ENCODE results near the gene EDIL3. TPM values are rescaled to one million over a fixed set of nuclear protein-coding genes. Genes with fewer than 3 reads are reported as not detected.

EDIL3 gene
- total and polyA plus RNA-seq, 2 donors (not counting 3 experiments of a cell fraction or from before 2014, with no cell fraction given): 9.1 to 28.8 TPM

DNA sequence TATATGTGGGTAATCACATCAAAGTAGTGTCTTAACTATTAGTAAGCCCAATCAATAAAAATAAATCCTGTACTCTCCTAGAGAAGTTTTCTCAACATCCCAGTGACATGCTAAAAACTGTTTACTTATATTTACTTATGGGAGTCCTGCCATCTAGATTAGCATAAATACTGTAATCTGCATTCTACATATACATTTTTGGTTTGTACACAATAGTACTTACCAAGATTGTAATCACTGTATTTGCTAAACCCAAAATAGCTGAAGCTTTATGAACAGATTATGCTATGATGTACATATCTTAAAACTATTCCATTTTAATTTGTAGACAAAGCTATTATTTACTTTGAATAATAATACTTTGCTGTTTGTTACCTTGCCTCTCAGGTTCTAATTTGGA, 105.4 kb downstream of the EDIL3 start:
- Histone ChIP-seq H3K27me3 (ENCODE audit: control insufficient read depth in 2 of 2, insufficient read depth in 2 of 2, low read length in 2 of 2) (no peaks in the 10 kb centered on the region), H3K9me1 (replicated peaks; ENCODE audit: control insufficient read depth, extremely low read depth, insufficient read depth, low read length) (no peaks in the 10 kb centered on the region), H3K4me2 (ENCODE audit: insufficient read depth, low read length) (no peak overlapping the region), H2AFZ (ENCODE audit: low read depth, low read length) (no peak overlapping the region), H3K9me3 (replicated peaks; ENCODE audit: control insufficient read depth, insufficient read depth, low read length) (no peaks in the 10 kb centered on the region), H4K20me1 (replicated peaks; ENCODE audit: control insufficient read depth, extremely low read depth, insufficient read depth, low read length) (no peaks in the 10 kb centered on the region), H3K4me1 (ENCODE audit: control insufficient read depth, extremely low read depth, insufficient read depth, low read length) (no peaks in the 10 kb centered on the region), H3K4me3 (replicated peaks in 1 of 3; ENCODE audit: insufficient read depth in 1 of 3, low read depth in 1 of 3, low read length in 3 of 3) (no peak overlapping the region), H3K27ac (ENCODE audit: insufficient read depth, low read depth, low read length) (no peak overlapping the region), H3K79me2 (ENCODE audit: control insufficient read depth, insufficient read depth, low read length) (no peaks in the 10 kb centered on the region), H3K9ac (replicated peaks; ENCODE audit: extremely low read depth, insufficient read depth, low read length) (no peak overlapping the region), H3K36me3 (ENCODE audit: control insufficient read depth in 2 of 2, extremely low read depth in 1 of 2, insufficient read depth in 2 of 2, low read length in 2 of 2) (no peaks in the 10 kb centered on the region)
- BruUV-seq (replicated peaks): no TSS peak
- DNase-seq (ENCODE audit: low read depth, low spot score) (no peak), FAIRE-seq (no peak)
- dilution Hi-C loops (cut with MboI; ENCODE audit: extremely low pct_ligation_motif_present, low sequenced_read_pairs): no loop called here
- ChIA-PET CTCF (no interaction called here), POLR2A (no interaction called here)
- TF ChIP-seq POLR2A (IDR thresholded peaks at IDR 0.05; ENCODE audit: low read depth, low read length) (no peak), GATA2 (IDR thresholded peaks at IDR 0.05; ENCODE audit: insufficient read depth, insufficient read length, low read depth, low read length) (no peak), JUN (IDR thresholded peaks at IDR 0.05; ENCODE audit: borderline replicate concordance, insufficient read depth, insufficient read length, low read depth) (no peak), EZH2 (IDR thresholded peaks at IDR 0.05; ENCODE audit: borderline replicate concordance, low read depth, low read length, severe bottlenecking) (no peak)
- TF ChIP-seq, protein P1, sequence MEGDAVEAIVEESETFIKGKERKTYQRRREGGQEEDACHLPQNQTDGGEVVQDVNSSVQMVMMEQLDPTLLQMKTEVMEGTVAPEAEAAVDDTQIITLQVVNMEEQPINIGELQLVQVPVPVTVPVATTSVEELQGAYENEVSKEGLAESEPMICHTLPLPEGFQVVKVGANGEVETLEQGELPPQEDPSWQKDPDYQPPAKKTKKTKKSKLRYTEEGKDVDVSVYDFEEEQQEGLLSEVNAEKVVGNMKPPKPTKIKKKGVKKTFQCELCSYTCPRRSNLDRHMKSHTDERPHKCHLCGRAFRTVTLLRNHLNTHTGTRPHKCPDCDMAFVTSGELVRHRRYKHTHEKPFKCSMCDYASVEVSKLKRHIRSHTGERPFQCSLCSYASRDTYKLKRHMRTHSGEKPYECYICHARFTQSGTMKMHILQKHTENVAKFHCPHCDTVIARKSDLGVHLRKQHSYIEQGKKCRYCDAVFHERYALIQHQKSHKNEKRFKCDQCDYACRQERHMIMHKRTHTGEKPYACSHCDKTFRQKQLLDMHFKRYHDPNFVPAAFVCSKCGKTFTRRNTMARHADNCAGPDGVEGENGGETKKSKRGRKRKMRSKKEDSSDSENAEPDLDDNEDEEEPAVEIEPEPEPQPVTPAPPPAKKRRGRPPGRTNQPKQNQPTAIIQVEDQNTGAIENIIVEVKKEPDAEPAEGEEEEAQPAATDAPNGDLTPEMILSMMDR (IDR thresholded peaks at IDR 0.05; ENCODE audit: extremely low read depth in 1 of 2, insufficient read depth in 1 of 2, low read depth in 1 of 2, low read length in 2 of 2): no peak
- intact Hi-C loops (cut with micrococcal nuclease): loop anchor here (10.0 kb wide), 1 partner anchor 766 kb away; no protein-coding TSS in a partner anchor

DNA sequence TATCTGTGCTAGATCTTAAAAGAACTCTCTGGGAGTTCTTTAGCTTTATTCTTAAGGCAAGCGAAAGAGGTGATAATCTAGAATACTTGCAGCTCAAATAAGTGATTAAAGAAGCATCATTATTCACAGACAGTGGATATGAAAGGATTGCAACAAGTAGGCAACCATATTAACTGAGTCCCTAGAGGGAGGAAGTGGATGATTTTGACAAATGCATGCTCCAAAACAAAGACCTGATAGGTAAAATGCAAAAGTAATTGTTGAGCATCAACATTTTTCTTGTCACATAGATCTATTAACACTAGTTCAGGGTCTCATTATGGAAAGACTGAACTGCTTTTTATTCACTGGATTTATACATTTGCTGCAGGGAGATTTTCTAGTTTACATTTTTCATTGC, 109.1 kb downstream of the EDIL3 start:
- dilution Hi-C loops (cut with MboI; ENCODE audit: extremely low pct_ligation_motif_present, low sequenced_read_pairs) (no loop called here), intact Hi-C loops (cut with micrococcal nuclease) (loop anchor here (1.0 to 10.0 kb wide), 4 partner anchors 109 to 769 kb away; partner anchors contain the start of gene EDIL3)
- Histone ChIP-seq H3K9me1 (replicated peaks; ENCODE audit: control insufficient read depth, extremely low read depth, insufficient read depth, low read length) (no peaks in the 10 kb centered on the region), H4K20me1 (replicated peaks; ENCODE audit: control insufficient read depth, extremely low read depth, insufficient read depth, low read length) (no peaks in the 10 kb centered on the region), H3K4me3 (replicated peaks in 1 of 3; ENCODE audit: insufficient read depth in 1 of 3, low read depth in 1 of 3, low read length in 3 of 3) (no peak overlapping the region), H3K27me3 (ENCODE audit: control insufficient read depth in 2 of 2, insufficient read depth in 2 of 2, low read length in 2 of 2) (no peaks in the 10 kb centered on the region), H3K9ac (replicated peaks; ENCODE audit: extremely low read depth, insufficient read depth, low read length) (no peak overlapping the region), H3K79me2 (ENCODE audit: control insufficient read depth, insufficient read depth, low read length) (no peaks in the 10 kb centered on the region), H3K36me3 (ENCODE audit: control insufficient read depth in 2 of 2, extremely low read depth in 1 of 2, insufficient read depth in 2 of 2, low read length in 2 of 2) (no peaks in the 10 kb centered on the region), H3K9me3 (replicated peaks; ENCODE audit: control insufficient read depth, insufficient read depth, low read length) (no peaks in the 10 kb centered on the region), H2AFZ (ENCODE audit: low read depth, low read length) (no peak overlapping the region), H3K4me2 (ENCODE audit: insufficient read depth, low read length) (no peak overlapping the region), H3K4me1 (ENCODE audit: control insufficient read depth, extremely low read depth, insufficient read depth, low read length) (no peaks in the 10 kb centered on the region), H3K27ac (ENCODE audit: insufficient read depth, low read depth, low read length) (no peak overlapping the region)
- ChIA-PET POLR2A (no interaction called here), CTCF (interaction anchor here (0.8 to 2.0 kb wide), 14 partner anchors 10 to 347 kb away, joined by 3 to 21 read pairs (median 5); partner anchors contain the start of gene EDIL3)
- no peak for DNase-seq (ENCODE audit: low read depth, low spot score)
- TF ChIP-seq POLR2A (IDR thresholded peaks at IDR 0.05; ENCODE audit: low read depth, low read length) (no peak), POLR2AphosphoS5 (IDR thresholded peaks at IDR 0.05; ENCODE audit: insufficient read depth, low read depth, low read length) (no peak), GATA2 (IDR thresholded peaks at IDR 0.05; ENCODE audit: insufficient read depth, insufficient read length, low read depth, low read length) (no peak), MYC (IDR thresholded peaks at IDR 0.05; ENCODE audit: low read depth, low read length) (no peak), FOS (IDR thresholded peaks at IDR 0.05; ENCODE audit: borderline replicate concordance, insufficient read depth, low read length) (no peak), JUN (IDR thresholded peaks at IDR 0.05; ENCODE audit: borderline replicate concordance, insufficient read depth, insufficient read length, low read depth) (no peak), EZH2 (IDR thresholded peaks at IDR 0.05; ENCODE audit: borderline replicate concordance, low read depth, low read length, severe bottlenecking) (no peak)
- TF ChIP-seq, protein P2, sequence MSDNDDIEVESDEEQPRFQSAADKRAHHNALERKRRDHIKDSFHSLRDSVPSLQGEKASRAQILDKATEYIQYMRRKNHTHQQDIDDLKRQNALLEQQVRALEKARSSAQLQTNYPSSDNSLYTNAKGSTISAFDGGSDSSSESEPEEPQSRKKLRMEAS (IDR thresholded peaks at IDR 0.05; ENCODE audit: insufficient read depth, insufficient read length): no peak
- no peak for FAIRE-seq
- BruUV-seq (replicated peaks): no TSS peak
